Stimulated activated CD4-positive, alpha-beta T cell treated with anti-CD3 and anti-CD28 coated beads, Interleukin-2, amount 100 ng/mL, for 4 hours (primary cell): ENCODE data around the gene MYH11.
"Not testable (repeated sequence)": the region's sequence is repeated elsewhere in the genome, so short reads cannot be mapped to it uniquely, and the experiment has no call there.

ENCODE experiments used
- DNase-seq: peaks from one replicate; pipeline ENCODE4 v3.0.0-alpha.2; 2020; ENCODE audit warnings: low read depth

The MYH11 gene

GRCh38 chr16:15876503-15876902 lies 19.7 kb upstream of the MYH11 start:
- no peak for DNase-seq

DNA sequence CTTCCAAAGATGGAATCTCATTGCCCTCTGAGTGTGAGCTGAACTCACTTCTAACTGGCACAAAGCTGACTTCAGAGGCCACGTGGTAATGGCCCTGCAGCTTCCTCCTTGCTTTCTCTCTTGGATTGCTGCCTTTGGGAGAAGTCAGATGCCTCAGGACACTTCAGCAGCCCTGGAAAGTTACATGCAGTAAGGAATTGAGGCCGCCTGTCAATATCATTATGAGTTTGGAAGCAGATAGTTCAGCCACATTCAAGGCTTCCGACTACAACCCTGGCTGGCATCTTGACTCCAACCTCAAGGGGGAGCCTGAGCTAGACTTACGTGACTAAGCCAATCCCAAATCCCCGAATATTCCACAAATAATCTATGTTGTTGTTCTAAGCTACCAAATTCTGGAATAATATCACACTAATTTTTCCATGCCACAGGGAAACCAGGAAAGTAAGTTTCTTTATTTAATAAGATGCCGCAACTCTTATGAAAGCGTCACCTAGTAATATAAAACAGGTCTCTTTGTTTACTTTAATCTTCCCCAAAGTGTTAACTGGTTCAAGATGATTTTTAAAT lies 18.0 kb upstream of the MYH11 start:
- DNase-seq, result no peak

GRCh38 chr16:15873737-15874136 lies 16.9 kb upstream of the MYH11 start:
- DNase-seq, result no peak

GRCh38 chr16:15873301-15873700 lies 16.5 kb upstream of the MYH11 start:
- no peak for DNase-seq

GRCh38 chr16:15870011-15870410 lies 13.2 kb upstream of the MYH11 start:
- no peak for DNase-seq

- no peak for DNase-seq
Observed at GRCh38 chr16:15866451-15866850, 9.6 kb upstream of the MYH11 start.

DNA sequence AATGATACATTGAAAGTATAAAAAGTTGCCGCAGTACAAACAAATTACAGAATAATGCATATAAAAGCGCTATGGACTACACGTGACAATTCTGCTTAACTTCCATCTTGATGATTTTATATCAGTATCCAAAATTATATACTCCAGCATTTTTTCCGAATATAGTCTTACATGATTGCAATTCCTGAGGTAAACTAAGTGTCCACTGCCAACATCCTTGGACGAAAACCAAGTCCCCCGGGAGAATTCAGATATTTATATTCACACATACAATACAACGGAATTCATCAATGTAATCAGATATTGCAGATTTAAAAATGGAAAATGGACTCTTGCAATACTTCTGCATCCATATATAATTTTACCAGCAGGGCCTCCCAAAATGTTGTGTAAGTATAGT lies 8.9 kb upstream of the MYH11 start:
- DNase-seq, result no peak

DNA sequence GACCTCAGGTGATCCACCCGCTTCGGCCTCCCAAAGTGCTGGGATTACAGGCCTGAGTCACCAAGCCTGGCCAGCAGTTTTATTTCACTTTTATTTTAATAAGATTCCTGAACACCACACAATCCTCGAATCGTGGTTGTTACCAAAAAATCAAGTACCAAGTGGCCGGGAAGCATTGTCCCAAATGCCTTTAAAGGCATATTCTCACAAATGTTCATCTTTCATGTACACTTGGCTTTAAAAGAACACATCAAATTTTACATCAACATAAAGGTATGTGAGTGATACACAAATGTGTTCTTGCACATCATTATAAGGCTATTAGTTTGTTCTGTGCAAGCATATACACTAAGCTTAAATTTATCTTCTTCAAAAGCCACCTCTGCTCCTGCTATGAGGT lies 8.1 kb upstream of the MYH11 start:
- DNase-seq, result no peak

DNA sequence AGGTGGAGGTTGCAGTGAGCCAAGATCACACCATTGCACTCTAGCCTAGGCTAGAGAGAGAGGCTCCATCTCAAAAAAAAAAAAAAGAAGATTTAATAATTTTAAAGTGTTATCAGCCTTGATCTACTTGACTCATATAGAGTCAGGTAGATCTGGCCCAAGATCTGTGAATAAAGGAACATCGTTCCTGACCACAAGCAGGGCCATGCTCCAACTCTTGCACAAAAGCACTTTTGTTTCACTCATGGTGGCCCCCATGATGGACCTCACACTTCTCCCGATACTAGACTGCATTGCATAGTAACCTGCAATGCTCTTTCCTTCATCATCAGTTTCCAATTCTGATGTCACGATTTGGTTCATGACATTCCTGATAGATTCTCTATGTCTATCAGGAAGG lies 5.2 kb upstream of the MYH11 start:
- DNase-seq, result no peak

DNA sequence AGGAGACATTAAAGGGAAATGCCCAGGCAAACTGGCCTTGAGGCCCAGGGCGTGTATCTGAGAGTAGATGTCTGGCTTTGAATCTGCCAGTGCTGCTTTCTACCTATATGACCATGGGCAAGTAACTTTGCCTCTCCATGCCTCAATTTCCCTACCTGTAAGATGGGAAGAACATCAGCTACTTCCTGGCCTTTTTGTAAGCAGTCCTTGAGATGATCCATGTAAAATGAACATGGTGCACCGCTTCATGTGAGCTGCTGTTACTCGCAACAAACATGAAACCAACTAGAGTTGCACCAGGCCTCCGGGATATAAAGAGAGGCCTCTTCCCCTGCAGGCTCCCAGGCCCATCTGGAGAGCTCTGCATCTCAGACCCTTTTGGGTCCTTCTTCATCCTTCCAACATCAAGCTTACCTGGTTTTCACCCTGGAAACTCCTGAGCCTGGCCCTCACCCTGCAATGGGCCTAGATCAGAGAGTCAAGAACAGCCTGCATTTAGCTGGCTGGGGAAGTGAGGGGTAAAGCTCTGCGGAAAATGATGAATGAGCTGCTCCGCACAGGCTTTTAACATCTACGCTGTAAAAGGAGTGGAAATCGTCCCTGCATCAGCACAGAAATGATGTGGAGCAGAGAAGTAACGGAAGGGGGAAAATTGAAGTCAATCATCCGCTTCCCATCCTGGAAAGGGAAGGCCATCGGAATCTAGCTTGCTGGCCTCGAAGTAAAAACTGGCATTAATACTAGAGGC lies 2.3 kb upstream of the MYH11 start:
- DNase-seq, result no peak

DNA sequence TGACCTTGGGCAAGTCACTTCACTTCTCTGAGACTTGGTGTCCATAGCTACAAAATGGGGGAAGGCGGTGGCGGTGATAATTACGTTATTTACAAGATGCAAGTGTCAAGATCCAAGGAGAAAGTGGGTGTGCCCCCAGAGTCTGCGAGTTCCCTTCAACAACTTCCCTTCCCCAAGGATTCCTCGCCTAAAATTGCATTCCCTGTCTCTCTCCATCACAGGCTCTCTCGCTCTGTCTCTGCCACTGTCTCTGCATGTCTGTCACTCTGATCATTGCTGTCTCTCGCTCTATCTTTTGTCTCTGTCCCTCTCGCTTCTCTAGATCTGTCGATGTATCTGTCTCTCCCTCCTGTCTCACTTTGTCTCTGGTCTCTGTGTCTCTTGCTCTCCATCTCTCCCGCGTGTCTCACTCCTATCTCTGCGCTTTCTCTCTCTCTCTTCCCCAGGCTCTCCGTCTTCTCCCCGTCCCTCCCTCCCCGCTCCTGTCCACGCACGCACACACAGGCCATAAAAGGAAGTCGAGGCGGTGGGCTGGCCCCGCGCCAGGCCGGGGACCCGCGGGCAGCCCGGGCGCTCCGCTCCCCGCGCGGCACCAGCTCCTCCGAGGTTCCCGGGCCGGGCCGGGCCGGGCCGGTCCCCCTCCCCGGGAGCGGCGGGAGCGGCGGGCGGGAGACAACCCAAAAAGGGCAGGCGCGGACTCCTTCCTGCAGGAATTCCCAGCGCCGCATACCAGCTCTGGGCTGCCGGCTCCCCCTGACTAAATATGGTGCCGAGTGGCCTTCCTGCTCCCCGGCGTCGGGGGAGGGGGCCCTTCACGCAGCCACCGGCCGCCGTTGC lies 1.1 kb upstream of the MYH11 start:
- DNase-seq, result no peak

DNA sequence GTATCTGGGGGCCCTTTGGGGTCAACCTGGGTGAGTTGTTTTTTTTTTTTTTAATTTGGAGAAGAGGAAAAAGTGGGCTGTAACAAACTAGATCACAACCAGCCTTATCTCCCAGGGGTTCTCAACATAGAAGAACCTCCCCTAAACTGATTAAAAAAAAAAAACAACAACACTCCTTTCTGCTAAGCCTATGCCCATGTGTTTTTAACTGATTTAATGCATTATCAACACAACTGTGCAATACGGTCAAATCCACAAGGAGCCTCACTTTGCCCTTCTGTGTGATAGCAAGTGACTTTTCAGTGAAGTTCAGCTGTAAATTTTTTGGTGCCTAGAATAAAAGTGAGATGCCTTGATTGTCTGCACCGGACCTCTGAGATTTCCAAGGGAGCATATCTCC lies 646 bp downstream of the MYH11 start:
- no peak for DNase-seq

GRCh38 chr16:15855704-15856003 lies 1.2 kb downstream of the MYH11 start:
- no peak for DNase-seq

DNA sequence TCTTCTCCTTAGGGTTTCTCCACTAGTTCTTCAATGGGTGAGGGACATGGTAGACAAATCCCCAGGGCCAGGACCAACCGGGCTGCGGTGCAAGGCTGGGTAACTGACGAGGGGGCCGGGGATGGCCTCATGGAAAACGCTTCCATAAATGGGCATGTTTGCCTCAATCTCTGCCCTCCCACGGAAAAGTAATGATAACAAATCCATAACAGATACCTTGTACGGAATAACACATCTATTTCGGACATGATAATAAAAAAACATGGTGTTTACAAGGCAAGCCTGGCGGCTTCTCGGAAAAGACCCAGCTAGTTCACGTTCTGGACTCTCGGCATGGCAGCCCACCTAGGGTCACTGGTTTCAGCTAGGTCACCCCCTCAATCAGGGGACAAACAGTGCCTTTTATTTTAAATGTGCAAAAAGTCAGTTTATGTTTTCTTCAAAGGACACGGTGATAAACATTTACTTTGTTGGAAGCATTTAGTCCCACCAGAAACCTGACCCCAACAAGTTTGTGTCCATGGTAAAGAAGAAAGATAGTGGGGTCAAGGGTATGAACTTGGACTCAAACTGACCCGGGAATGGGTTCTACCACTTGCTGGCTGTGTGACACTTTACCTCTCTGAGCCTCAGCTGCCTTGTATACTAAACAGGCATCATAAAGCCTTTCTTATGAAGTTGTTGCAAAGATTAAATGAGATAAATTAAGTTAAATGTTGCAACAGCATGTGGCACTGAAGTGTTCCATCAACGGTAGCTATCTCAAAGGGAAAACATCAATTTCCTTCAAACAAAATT lies 1.7 kb downstream of the MYH11 start:
- DNase-seq, result no peak

DNA sequence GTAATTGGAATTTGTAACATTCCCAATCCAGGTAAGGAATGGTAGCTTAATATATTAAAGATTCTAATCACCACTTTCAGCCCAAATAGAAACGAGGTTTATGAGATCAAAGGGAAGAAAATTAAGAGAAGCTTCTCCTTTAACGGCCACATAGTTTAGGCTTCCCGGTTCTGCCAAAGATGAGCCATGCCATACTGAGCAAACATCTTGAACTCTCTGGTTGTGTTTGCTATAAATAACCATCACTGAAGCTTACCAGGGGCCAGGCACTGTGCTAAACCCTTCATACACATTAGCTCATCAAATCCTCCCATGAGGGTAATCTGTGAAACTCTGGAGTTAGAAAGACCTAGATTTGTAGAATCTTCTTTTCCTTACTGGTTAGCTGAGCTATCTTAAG lies 2.8 kb downstream of the MYH11 start:
- DNase-seq, result no peak

DNA sequence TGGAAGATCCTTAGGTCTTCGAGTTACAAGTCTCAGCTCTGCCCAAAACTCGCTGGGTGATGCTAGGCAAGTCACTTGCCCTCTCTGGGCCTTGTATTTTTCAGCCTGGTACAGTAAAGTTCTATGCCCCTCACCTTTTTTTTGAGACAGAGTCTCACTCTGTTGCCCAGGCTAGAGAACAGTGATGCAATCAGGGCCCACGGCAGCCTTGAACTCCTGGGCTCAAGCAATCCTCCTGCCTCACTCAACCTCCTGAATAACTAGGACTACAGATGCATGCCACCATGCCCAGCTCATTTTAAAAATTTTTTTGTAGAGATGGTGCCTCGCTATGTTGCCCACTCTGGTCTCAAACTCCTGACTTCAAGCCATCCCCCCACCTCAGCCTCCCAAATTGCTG lies 3.8 kb downstream of the MYH11 start:
- no peak for DNase-seq

- not testable (repeated sequence) for DNase-seq
Observed at GRCh38 chr16:15850555-15850954, 6.3 kb downstream of the MYH11 start.

DNA sequence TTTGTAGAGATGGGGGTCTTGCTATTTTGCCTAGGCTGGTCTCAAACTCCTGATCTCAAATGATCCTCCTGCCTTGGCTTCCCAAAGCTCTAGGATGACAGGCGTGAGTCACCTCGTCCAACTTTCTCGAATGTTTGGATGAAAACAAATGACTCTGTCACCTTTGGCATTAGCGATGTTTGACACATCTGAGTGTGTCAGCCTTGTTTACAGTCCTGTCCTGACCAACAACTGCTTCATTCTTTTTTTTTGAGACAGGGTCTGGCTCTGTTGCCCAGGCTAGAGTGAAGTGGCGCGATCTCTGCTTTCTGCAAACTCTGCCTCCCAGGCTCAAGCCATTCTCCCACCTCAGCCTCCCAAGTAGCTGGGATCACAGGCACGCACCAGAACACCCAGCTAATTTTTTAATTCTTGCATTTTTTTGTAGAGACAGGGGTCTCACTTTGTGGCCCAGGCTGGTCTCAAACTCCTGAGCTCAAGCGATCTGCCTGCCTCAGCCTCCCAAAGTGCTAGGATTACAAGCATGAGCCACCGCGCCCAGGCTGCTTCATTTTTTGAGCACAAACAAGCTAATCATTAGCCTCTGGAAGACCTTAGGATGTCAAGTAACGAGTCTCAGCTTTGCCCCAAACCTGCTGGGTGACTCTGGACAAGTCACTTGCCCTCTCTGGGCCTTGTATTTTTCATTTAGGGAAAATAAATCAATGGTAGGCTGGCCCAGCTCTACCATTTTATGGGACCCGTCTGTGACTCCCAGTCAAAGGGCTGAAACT lies 7.4 kb downstream of the MYH11 start:
- DNase-seq, result no peak

DNA sequence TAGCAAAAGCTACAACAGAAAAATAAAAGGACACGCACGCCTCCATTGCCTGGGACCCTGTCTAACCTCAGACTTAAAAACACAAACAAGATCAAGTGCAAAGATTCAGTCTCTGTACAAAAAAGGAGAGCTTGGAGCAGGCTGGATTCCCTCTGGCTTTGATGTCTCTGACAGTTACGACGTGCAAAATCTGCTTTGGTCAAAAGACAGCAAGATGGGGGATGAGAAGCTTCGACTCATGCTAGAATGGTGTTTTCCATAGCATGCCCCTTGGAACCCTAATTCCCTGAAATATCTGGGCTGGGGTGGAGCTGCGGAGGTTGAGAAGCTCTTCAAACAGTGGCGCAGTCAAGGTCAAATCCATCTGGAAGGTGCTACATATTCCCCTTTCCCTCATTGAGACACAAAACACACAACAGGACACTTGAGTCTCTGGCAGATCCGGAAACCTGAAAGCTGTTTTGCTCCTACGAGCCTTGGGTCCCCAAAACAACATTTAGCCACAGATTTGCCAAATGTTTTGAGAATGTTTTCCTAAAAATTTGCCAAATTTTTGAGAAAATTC lies 9.1 kb downstream of the MYH11 start:
- DNase-seq, result no peak

DNA sequence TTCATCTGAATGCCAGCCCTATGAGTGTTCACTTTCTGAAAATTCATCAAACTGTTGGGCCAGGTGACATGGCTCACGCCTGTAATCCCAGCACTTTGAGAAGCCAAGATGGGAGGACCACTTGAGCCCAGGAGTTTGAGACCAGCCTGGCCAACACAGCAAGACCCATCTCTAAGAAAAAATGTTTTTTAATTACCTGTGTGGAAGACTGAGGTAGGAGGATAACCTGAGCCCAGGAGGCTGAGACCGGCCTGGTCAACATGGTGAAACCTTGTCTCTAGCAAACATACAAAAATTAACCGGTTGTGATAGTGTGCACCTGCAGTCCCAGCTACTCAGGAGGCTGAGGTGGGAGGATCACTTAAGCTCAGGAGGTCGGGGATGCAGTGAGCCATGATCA lies 10.3 kb downstream of the MYH11 start:
- no peak for DNase-seq

DNA sequence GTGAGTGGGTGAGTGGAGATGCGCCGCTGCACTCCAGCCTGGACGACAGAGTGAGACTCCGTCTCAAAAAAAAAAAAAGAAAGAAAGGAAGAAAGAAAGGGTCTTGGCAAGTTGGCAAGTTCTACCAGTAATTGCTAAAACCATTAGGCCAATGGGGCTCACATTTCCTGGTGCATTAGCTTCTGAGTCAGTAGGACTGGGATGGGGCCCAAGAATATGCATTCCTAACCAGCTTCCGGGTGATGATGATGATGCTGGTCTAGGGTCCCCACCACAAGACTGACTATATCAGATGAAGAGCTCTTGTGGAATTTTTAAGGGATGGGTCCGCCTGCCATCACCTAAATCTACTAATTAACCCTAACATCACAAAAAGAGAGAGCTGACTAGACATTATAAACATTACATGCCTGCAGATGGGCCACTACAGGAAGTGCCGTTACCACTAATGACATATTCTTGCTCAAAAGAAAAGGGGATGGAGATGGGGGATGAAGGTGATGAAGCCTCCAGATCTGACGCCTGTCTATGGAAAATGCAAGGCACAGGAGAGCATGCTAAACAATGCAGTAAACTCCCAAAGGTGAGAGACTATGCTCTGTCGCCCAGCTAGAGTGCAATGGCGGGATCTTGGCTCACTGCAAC lies 13.1 kb downstream of the MYH11 start:
- DNase-seq, result no peak
